A673 (cell line): ENCODE results near the gene CEACAM3. TPM values are rescaled to one million over a fixed set of nuclear protein-coding genes. Genes with fewer than 3 reads are reported as not detected.

Experiments used
- BruUV-seq: library from RNA; stranded (reverse); fragments of 400-500 nt; replicated peaks from 2 replicates; lab custom pipeline; 2021; lab: Mats Ljungman, UMichigan
- CTCF ChIA-PET: fragments of 300-600 bp; sonication (Branson Sonifier 250); formaldehyde crosslinking; loops from one replicate; lab custom pipeline; 2022; ENCODE audit warnings: antibody characterized with exemption; lab: Charles Lee
- POLR2A ChIA-PET: fragments of 300-600 bp; sonication (Branson Sonifier 250); formaldehyde crosslinking; loops from one replicate; lab custom pipeline; 2022; ENCODE audit warnings: antibody characterized with exemption; ENCODE audit not compliant: low non-redundant PET; lab: Charles Lee
- DNase-seq: peaks from one replicate; pipeline ENCODE4 v3.0.0-alpha.2; 2015; ENCODE audit warnings: low spot score
- H3K27ac ChIP-seq: fragments of 200-600 bp; sonication (generic); 2 replicates; pipeline ENCODE4 v1.5.1; 2016; ENCODE audit warnings: mixed run types, low read depth, mild to moderate bottlenecking, mixed read lengths, antibody characterized with exemption, low read length; ENCODE audit not compliant: poor library complexity, severe bottlenecking
- H3K27me3 ChIP-seq: fragments of 200-600 bp; sonication (generic); replicated peaks from 2 replicates; pipeline ENCODE4 v1.6.1; 2017; ENCODE audit warnings: mixed run types, low read depth, mild to moderate bottlenecking, mixed read lengths, antibody characterized with exemption, low read length; ENCODE audit not compliant: insufficient read depth, poor library complexity
- H3K36me3 ChIP-seq: fragments of 200-600 bp; sonication (generic); 2 replicates; pipeline ENCODE4 v1.6.1; 2016; ENCODE audit warnings: mixed run types, mild to moderate bottlenecking, mixed read lengths, antibody characterized with exemption, low read length; ENCODE audit not compliant: insufficient read depth, poor library complexity, severe bottlenecking
- H3K4me1 ChIP-seq: fragments of 200-600 bp; sonication (generic); 2 replicates; pipeline ENCODE4 v1.6.1; 2017; ENCODE audit warnings: mixed run types, mild to moderate bottlenecking, mixed read lengths, antibody characterized with exemption, low read length; ENCODE audit not compliant: insufficient read depth, poor library complexity, severe bottlenecking
- H3K4me3 ChIP-seq: fragments of 200-600 bp; sonication (generic); 2 replicates; pipeline ENCODE4 v1.5.1; 2016; ENCODE audit warnings: low read depth, mixed run types, mild to moderate bottlenecking, mixed read lengths, low read length; ENCODE audit not compliant: poor library complexity, severe bottlenecking
- H3K9me3 ChIP-seq: fragments of 200-600 bp; sonication (generic); 2 replicates; pipeline ENCODE4 v1.6.1; 2016; ENCODE audit warnings: mixed run types, low read depth, mild to moderate bottlenecking, mixed read lengths, antibody characterized with exemption, low read length; ENCODE audit not compliant: poor library complexity, severe bottlenecking
- CTCF ChIP-seq: fragments of 300-800, 200-600 bp; sonication (generic); conservative IDR thresholded peaks from 2 replicates; pipeline ENCODE4 v1.5.1; 2017; ENCODE audit warnings: low read depth, mild to moderate bottlenecking, antibody characterized with exemption, low read length, moderate library complexity, mixed read lengths
- EZH2 ChIP-seq: fragments of 200-600 bp; sonication (generic); IDR thresholded peaks from 2 replicates; pipeline ENCODE4 v1.6.1; 2017; ENCODE audit warnings: borderline replicate concordance, low read depth, mild to moderate bottlenecking, mixed read lengths, antibody characterized with exemption, low read length; ENCODE audit not compliant: poor library complexity, severe bottlenecking
- intact Hi-C: fragments of 100-400 bp; cut with micrococcal nuclease; formaldehyde crosslinking; loops from one replicate; pipeline ENCODE4 v1.10.0; 2022; ENCODE audit not compliant: unreplicated experiment
- total RNA-seq: library from RNA; stranded (reverse); gene quantifications from 2 replicates; pipeline ENCODE4 v1.2.3, GENCODE V29; 2021

The CEACAM3 gene
- total RNA-seq, 1 experiment from 2014 or later: not detected

GRCh38 chr19:41847351-41848105 is 51.1 kb downstream of the CEACAM3 start:
- POLR2A ChIA-PET: no interaction called here
- Histone ChIP-seq H3K4me3 (no peak overlapping the region), H3K27me3 (peaks cover 8% of the 10 kb centered on the region), H3K36me3 (no peaks in the 10 kb centered on the region), H3K4me1 (no peaks in the 10 kb centered on the region), H3K9me3 (no peaks in the 10 kb centered on the region), H3K27ac (no peak overlapping the region)
- CTCF ChIA-PET: interaction anchor here (0.6 kb wide), 1 partner anchor 12 kb away, joined by 3 read pairs; no protein-coding TSS in a partner anchor
- intact Hi-C loops: no loop called here
- TF ChIP-seq EZH2 (no peak), CTCF (no peak)
- DNase-seq: no peak
- no TSS peak for BruUV-seq

- Histone ChIP-seq H3K4me1 (no peaks in the 10 kb centered on the region), H3K36me3 (no peaks in the 10 kb centered on the region), H3K27ac (no peak overlapping the region), H3K27me3 (peaks cover 8% of the 10 kb centered on the region), H3K4me3 (no peak overlapping the region), H3K9me3 (no peaks in the 10 kb centered on the region)
- intact Hi-C loops: no loop called here
- POLR2A ChIA-PET: no interaction called here
- BruUV-seq: no TSS peak
- no peak for TF ChIP-seq EZH2
- no peak for TF ChIP-seq CTCF
- CTCF ChIA-PET: no interaction called here
- no peak for DNase-seq
These were observed 52.3 kb downstream of the CEACAM3 start for GRCh38 chr19:41848666-41849065.

GRCh38 chr19:41849067-41849466 is 52.7 kb downstream of the CEACAM3 start:
- Histone ChIP-seq H3K4me3 (no peak overlapping the region), H3K36me3 (no peaks in the 10 kb centered on the region), H3K27ac (no peak overlapping the region), H3K9me3 (no peaks in the 10 kb centered on the region), H3K4me1 (no peaks in the 10 kb centered on the region), H3K27me3 (peaks cover 8% of the 10 kb centered on the region)
- ChIA-PET CTCF (no interaction called here), POLR2A (no interaction called here)
- DNase-seq: no peak
- no TSS peak for BruUV-seq
- intact Hi-C loops: no loop called here
- TF ChIP-seq EZH2 (no peak), CTCF (no peak)
